Nephron progenitor cell (in vitro differentiated cells): ENCODE data around the gene BMPER.

Experiments used
- DNase-seq: peaks from one replicate; pipeline ENCODE4 v3.0.0; 2021
- H3K27ac Mint-ChIP-seq: 2 replicates; pipeline ENCODE4 v1.8.0; 2021; ENCODE audit warnings: mild to moderate bottlenecking, moderate library complexity, mixed read lengths
- H3K27me3 Mint-ChIP-seq: 2 replicates; pipeline ENCODE4 v1.8.0; 2021; ENCODE audit warnings: mild to moderate bottlenecking, low read depth, mixed read lengths; ENCODE audit not compliant: poor library complexity
- H3K36me3 Mint-ChIP-seq: 2 replicates; pipeline ENCODE4 v1.8.0; 2021; ENCODE audit warnings: low read depth, mixed read lengths
- H3K4me1 Mint-ChIP-seq: 2 replicates; pipeline ENCODE4 v1.8.0; 2021; ENCODE audit warnings: mixed read lengths
- H3K4me3 Mint-ChIP-seq: 2 replicates; pipeline ENCODE4 v1.8.0; 2021; ENCODE audit warnings: mild to moderate bottlenecking, moderate library complexity, mixed read lengths
- H3K9me3 Mint-ChIP-seq: 2 replicates; pipeline ENCODE4 v1.8.0; 2021; ENCODE audit warnings: mild to moderate bottlenecking, moderate library complexity, mixed read lengths
- CTCF ChIP-seq: fragments of 200-600 bp; sonication (generic); IDR thresholded peaks from 2 replicates; pipeline ENCODE4 v1.5.0; 2021; ENCODE audit warnings: antibody characterized with exemption

Gene BMPER

DNA sequence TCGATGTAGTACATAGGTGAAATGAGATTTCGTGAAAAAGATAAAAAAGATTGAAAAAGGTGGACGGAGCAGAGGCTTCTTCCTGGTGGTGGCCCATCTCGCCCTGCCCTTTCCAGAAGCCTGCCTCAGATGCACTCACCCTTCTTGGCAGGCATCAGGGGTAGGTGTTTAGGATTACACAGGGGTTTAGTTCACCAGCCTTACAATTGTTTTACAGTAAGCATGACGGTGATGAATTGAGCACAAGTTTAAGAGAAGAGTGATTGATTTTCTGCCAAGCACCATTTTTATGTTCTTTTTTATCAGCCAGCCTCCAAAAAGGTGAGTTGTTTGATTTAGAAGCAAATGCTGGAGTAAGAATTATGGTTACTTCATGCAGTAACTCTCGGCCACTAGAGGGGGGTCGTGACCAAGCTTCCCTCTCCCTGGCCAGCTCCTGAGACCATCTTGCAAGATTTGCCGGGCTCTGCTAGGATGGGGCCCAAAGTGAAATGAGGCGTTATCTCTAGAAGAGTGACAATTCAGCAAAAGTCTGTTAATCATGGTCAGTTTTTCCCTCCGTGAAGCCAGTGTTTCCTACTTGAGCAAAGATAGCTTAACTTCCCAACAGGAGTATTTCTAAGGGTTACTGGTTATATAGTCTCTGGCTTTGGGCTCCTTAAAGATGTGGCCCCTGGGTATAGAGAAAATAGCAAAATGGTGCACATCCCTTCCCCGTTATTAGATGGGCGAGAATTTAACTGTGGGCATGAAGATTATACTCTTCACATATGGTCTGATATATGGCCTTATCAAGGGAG, 228.8 kb downstream of the BMPER start:
- peaks cover 8% of the 10 kb centered on the region for H3K4me1 Mint-ChIP-seq
- TF ChIP-seq CTCF: peak; percentile 77
- DNase-seq: peak; percentile 82
- no peak overlapping the region for H3K27ac Mint-ChIP-seq
- no peaks in the 10 kb centered on the region for H3K36me3 Mint-ChIP-seq
- H3K9me3 Mint-ChIP-seq: no peaks in the 10 kb centered on the region
- peaks cover 2% of the 10 kb centered on the region for H3K27me3 Mint-ChIP-seq
- H3K4me3 Mint-ChIP-seq: no peak overlapping the region

GRCh38 chr7:34135924-34136323, 230.6 kb downstream of the BMPER start:
- TF ChIP-seq CTCF: no peak
- no peak overlapping the region for H3K27ac Mint-ChIP-seq
- H3K36me3 Mint-ChIP-seq: no peaks in the 10 kb centered on the region
- H3K4me1 Mint-ChIP-seq: peaks cover 8% of the 10 kb centered on the region
- H3K4me3 Mint-ChIP-seq: no peak overlapping the region
- DNase-seq: no peak
- H3K9me3 Mint-ChIP-seq: no peaks in the 10 kb centered on the region
- peaks cover 2% of the 10 kb centered on the region for H3K27me3 Mint-ChIP-seq

DNA sequence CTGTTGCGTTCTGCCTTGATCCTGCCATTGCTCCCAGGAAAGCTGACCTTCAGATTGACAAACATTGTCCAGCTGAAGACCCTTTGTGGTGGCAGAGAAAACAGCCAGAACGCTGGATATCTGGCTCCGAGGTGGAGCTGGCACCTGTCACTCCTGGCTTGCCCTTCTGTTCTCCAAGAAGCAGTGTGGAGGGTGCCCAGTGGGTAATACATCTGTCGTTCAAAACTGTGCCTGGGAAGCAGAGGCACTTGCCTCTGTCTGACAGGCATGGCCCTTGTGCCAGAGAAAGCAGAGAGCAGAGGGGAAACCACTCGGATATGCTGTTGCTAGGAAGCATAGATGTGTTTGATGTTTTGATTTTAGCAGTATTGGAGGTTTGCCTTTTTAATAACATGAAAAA, 231.4 kb downstream of the BMPER start:
- Mint-ChIP-seq H3K4me1 (peaks cover 8% of the 10 kb centered on the region), H3K27ac (no peak overlapping the region), H3K27me3 (no peaks in the 10 kb centered on the region), H3K9me3 (no peaks in the 10 kb centered on the region), H3K4me3 (no peak overlapping the region), H3K36me3 (no peaks in the 10 kb centered on the region)
- no peak for TF ChIP-seq CTCF
- no peak for DNase-seq

DNA sequence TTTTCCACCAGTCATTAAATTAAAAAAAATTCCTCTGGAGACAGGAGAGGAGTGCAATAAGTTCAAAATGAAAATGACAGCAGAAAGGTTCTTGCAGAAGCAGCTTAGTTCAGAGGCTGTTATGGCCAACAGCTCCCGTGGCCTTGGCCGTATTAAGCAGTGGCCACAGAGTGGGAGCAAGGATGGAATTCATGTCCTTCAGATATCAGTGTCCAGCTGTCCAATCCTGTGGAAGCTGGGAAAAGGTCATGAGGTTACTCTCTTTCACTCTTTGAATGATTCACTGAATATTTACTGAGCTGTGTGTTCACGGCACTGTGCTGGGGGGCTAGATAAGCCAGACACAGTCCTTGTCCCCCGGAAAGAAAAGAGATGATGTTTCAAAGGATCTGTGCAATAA, 231.8 kb downstream of the BMPER start:
- no peaks in the 10 kb centered on the region for H3K27me3 Mint-ChIP-seq
- no peaks in the 10 kb centered on the region for H3K9me3 Mint-ChIP-seq
- H3K36me3 Mint-ChIP-seq: no peaks in the 10 kb centered on the region
- peaks cover 8% of the 10 kb centered on the region for H3K4me1 Mint-ChIP-seq
- TF ChIP-seq CTCF: no peak
- H3K27ac Mint-ChIP-seq: no peak overlapping the region
- H3K4me3 Mint-ChIP-seq: no peak overlapping the region
- no peak for DNase-seq

DNA sequence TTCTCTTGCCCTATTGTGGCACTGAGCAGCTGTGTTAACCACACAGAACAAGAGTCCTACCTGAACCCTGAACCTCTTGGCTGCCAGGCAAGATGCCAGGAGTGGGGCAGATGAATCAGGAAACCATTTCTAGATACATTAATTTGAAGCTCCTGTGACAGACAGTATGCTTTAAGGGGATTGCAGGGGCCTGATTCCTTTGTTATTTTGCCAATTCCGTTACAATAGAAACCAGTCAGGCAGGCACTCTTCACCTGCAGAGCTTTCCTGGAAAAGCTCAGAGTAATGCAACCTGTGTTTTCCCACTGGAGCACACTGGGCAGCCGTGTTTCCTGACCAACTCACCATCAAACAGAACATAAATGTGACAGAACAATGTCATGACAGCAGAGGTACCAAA, 233.1 kb downstream of the BMPER start:
- H3K4me3 Mint-ChIP-seq: no peak overlapping the region
- TF ChIP-seq CTCF: no peak
- H3K27me3 Mint-ChIP-seq: no peaks in the 10 kb centered on the region
- H3K27ac Mint-ChIP-seq: no peak overlapping the region
- peaks cover 8% of the 10 kb centered on the region for H3K4me1 Mint-ChIP-seq
- H3K9me3 Mint-ChIP-seq: no peaks in the 10 kb centered on the region
- H3K36me3 Mint-ChIP-seq: no peaks in the 10 kb centered on the region
- DNase-seq: no peak

- Mint-ChIP-seq H3K27ac (no peak overlapping the region), H3K27me3 (no peaks in the 10 kb centered on the region), H3K36me3 (no peaks in the 10 kb centered on the region), H3K9me3 (no peaks in the 10 kb centered on the region), H3K4me1 (peaks cover 8% of the 10 kb centered on the region), H3K4me3 (no peak overlapping the region)
- no peak for TF ChIP-seq CTCF
- DNase-seq: no peak
These were observed 233.7 kb downstream of the BMPER start for GRCh38 chr7:34139086-34139485.
